CD8-positive, alpha-beta memory T cell (primary cell): Measurements from ENCODE around the gene UBXN4. TPM values are rescaled to one million over a fixed set of nuclear protein-coding genes. Genes with fewer than 3 reads are reported as not detected.

Experiments
- CTCF ChIA-PET: fragments of 350-600 bp; sonication (Branson Sonifier 250); formaldehyde crosslinking; loops from one replicate; lab custom pipeline; 2021; ENCODE audit warnings: antibody characterized with exemption; lab: Charles Lee
- POLR2A ChIA-PET: fragments of 350-600 bp; sonication (Branson Sonifier 250); formaldehyde crosslinking; loops from one replicate; lab custom pipeline; 2021; ENCODE audit warnings: antibody characterized with exemption; lab: Charles Lee
- DNase-seq, 5 donors: peaks; one replicate each; pipeline versions ENCODE4 v3.0.0 to v3.0.0-alpha.2; 2020 to 2022; ENCODE audit warnings: mixed read lengths in 1 of 5
- H3K27ac ChIP-seq: one replicate; pipeline ENCODE4 v1.7.0; 2013; ENCODE audit warnings: low read depth, mild to moderate bottlenecking, low read length, moderate library complexity
- H3K27me3 ChIP-seq: 2 replicates; pipeline ENCODE4 v1.7.0; 2013; ENCODE audit warnings: low read length, mild to moderate bottlenecking; ENCODE audit not compliant: insufficient read depth, poor library complexity, severe bottlenecking
- H3K36me3 ChIP-seq: 2 replicates; pipeline ENCODE4 v1.7.0; 2013; ENCODE audit warnings: mild to moderate bottlenecking, low read length, moderate library complexity; ENCODE audit not compliant: insufficient read depth
- H3K4me1 ChIP-seq: 2 replicates; pipeline ENCODE4 v1.7.0; 2013; ENCODE audit warnings: mild to moderate bottlenecking, low read length, moderate library complexity; ENCODE audit not compliant: insufficient read depth
- H3K4me3 ChIP-seq: 2 replicates; pipeline ENCODE4 v1.7.0; 2013; ENCODE audit warnings: mild to moderate bottlenecking, low read length
- H3K9me3 ChIP-seq: 2 replicates; pipeline ENCODE4 v1.7.0; 2013; ENCODE audit warnings: mild to moderate bottlenecking, low read length
- H3K27ac Mint-ChIP-seq, 8 donors: one replicate each; pipeline ENCODE4 v1.8.0; 2020 to 2021; ENCODE audit warnings: mixed read lengths in 8 of 8, mild to moderate bottlenecking in 6 of 8, inconsistent platforms in 3 of 8, moderate library complexity in 3 of 8
- H3K27me3 Mint-ChIP-seq, 2 donors: one replicate each; pipeline ENCODE4 v1.8.0; 2020 to 2021; ENCODE audit warnings: mixed read lengths in 2 of 2, mild to moderate bottlenecking in 1 of 2, moderate library complexity in 1 of 2
- H3K36me3 Mint-ChIP-seq, 3 donors: one replicate each; pipeline ENCODE4 v1.8.0; 2020 to 2021; ENCODE audit warnings: mixed read lengths in 3 of 3, inconsistent platforms in 1 of 3, mild to moderate bottlenecking in 1 of 3
- H3K4me1 Mint-ChIP-seq, 3 donors: one replicate each; pipeline ENCODE4 v1.8.0; 2020 to 2021; ENCODE audit warnings: mixed read lengths in 3 of 3, inconsistent platforms in 1 of 3, mild to moderate bottlenecking in 1 of 3
- H3K4me3 Mint-ChIP-seq, 7 donors: one replicate each; pipeline ENCODE4 v1.8.0; 2020 to 2021; ENCODE audit warnings: mixed read lengths in 7 of 7, mild to moderate bottlenecking in 6 of 7, moderate library complexity in 4 of 7, inconsistent platforms in 2 of 7
- H3K9me3 Mint-ChIP-seq, 5 donors: one replicate each; pipeline ENCODE4 v1.8.0; 2020 to 2022; ENCODE audit warnings: mixed read lengths in 5 of 5, mild to moderate bottlenecking in 3 of 5, moderate library complexity in 2 of 5, inconsistent platforms in 1 of 5
- polyA plus RNA-seq: library from polyadenylated mRNA; unstranded; fragments of 300-500 nt; fragmentation: Illumina TruSeq; gene quantifications from one replicate; pipeline ENCODE4 v1.2.3, GENCODE V29; 2021
- total RNA-seq, 2 experiments: library from RNA; stranded (reverse); gene quantifications; one replicate each; pipeline ENCODE4 v1.2.3, GENCODE V29; 2021

UBXN4 gene
- total and polyA plus RNA-seq, 3 experiments from 2014 or later: 85.5 to 106 (median 96.9) TPM

DNA sequence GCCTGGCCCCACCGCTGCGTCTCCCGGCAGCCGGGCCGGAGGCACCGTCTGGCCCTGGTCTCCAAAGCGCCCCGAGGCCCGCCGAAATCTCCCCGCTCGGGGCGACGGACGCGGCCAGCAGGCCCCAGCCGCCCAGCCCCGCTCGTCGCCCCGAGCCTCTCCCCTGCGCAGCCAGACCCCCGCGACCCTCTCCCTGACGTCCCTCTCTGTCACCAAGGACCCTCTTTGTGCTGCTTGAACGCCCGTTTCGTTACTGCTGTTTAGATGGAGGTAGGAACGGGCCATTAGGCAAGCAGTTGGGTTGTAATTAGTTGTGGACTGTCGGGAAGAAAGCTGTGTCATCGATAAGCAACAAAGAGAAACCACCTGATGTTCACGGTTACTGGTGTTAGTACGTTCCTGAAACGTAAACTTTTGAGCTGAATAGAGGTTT lies 686 bp downstream of the UBXN4 start:
- peak in 4 of 5 donors; percentile 8 to 60 (median 34) for DNase-seq
- CTCF ChIA-PET: interaction anchor here (1.4 kb wide), 1 partner anchor 738 kb away, joined by 3 read pairs; no protein-coding TSS in a partner anchor
- peak overlapping the region; percentile 94 for H3K27ac ChIP-seq
- H3K9me3 ChIP-seq: no peaks in the 10 kb centered on the region
- H3K4me1 Mint-ChIP-seq: peaks cover 42 to 51% (median 50%) of the 10 kb centered on the region in 3 donors
- peak overlapping the region; percentile 93 to 100 (median 99) for H3K27ac Mint-ChIP-seq
- peak overlapping the region; percentile 87 for H3K4me3 ChIP-seq
- H3K9me3 Mint-ChIP-seq: no peaks in the 10 kb centered on the region
- H3K4me3 Mint-ChIP-seq: peak overlapping the region; percentile 92 to 98 (median 97)
- POLR2A ChIA-PET: interaction anchor here (0.6 to 1.3 kb wide), 5 partner anchors 15 to 1072 kb away, joined by 3 to 6 read pairs (median 4); no protein-coding TSS in a partner anchor
- H3K4me1 ChIP-seq: peaks cover 43% of the 10 kb centered on the region
- H3K36me3 Mint-ChIP-seq: peaks cover 0 to 30% (median 11%) of the 10 kb centered on the region in 3 donors
- H3K27me3 ChIP-seq: no peaks in the 10 kb centered on the region
- H3K36me3 ChIP-seq: no peaks in the 10 kb centered on the region
- H3K27me3 Mint-ChIP-seq: no peaks in the 10 kb centered on the region

GRCh38 chr2:135743860-135744259 lies 2.2 kb downstream of the UBXN4 start:
- H3K4me3 Mint-ChIP-seq: peak overlapping the region; percentile 41 to 69 (median 51)
- no peaks in the 10 kb centered on the region for H3K27me3 Mint-ChIP-seq
- Histone ChIP-seq H3K27me3 (no peaks in the 10 kb centered on the region), H3K4me3 (no peak overlapping the region), H3K27ac (no peak overlapping the region), H3K9me3 (no peaks in the 10 kb centered on the region), H3K4me1 (peaks cover 43% of the 10 kb centered on the region), H3K36me3 (no peaks in the 10 kb centered on the region)
- peak overlapping the region; percentile 20 to 93 (median 68) for H3K27ac Mint-ChIP-seq
- ChIA-PET CTCF (interaction anchor here (1.1 kb wide), 1 partner anchor 213 kb away, joined by 3 read pairs; the partner anchor contains the start of genes R3HDM1 and ZRANB3), POLR2A (interaction anchor here (0.8 kb wide), 1 partner anchor 213 kb away, joined by 4 read pairs; the partner anchor contains the start of gene ZRANB3)
- no peak for DNase-seq
- no peaks in the 10 kb centered on the region for H3K9me3 Mint-ChIP-seq
- H3K36me3 Mint-ChIP-seq: peaks cover 0 to 40% (median 13%) of the 10 kb centered on the region in 3 donors
- H3K4me1 Mint-ChIP-seq: peaks cover 46 to 59% (median 55%) of the 10 kb centered on the region in 3 donors

GRCh38 chr2:135744760-135745314 lies 3.2 kb downstream of the UBXN4 start:
- POLR2A ChIA-PET: no interaction called here
- Mint-ChIP-seq H3K4me1 (peaks cover 55 to 69% (median 62%) of the 10 kb centered on the region in 3 donors), H3K9me3 (no peaks in the 10 kb centered on the region), H3K27ac (peak overlapping the region in 6 of 8 donors; percentile 7 to 93 (median 60)), H3K27me3 (no peaks in the 10 kb centered on the region), H3K36me3 (peaks cover 0 to 49% (median 17%) of the 10 kb centered on the region in 3 donors), H3K4me3 (peak overlapping the region in 6 of 7 donors; percentile 46 to 69 (median 58))
- CTCF ChIA-PET: interaction anchor here (1.1 kb wide), 1 partner anchor 214 kb away, joined by 3 read pairs; the partner anchor contains the start of genes R3HDM1 and ZRANB3
- H3K9me3 ChIP-seq: no peaks in the 10 kb centered on the region
- no peak overlapping the region for H3K4me3 ChIP-seq
- no peaks in the 10 kb centered on the region for H3K27me3 ChIP-seq
- H3K4me1 ChIP-seq: peaks cover 43% of the 10 kb centered on the region
- DNase-seq: peak in 1 of 5 donors; percentile 8
- H3K27ac ChIP-seq: no peak overlapping the region
- no peaks in the 10 kb centered on the region for H3K36me3 ChIP-seq

DNA sequence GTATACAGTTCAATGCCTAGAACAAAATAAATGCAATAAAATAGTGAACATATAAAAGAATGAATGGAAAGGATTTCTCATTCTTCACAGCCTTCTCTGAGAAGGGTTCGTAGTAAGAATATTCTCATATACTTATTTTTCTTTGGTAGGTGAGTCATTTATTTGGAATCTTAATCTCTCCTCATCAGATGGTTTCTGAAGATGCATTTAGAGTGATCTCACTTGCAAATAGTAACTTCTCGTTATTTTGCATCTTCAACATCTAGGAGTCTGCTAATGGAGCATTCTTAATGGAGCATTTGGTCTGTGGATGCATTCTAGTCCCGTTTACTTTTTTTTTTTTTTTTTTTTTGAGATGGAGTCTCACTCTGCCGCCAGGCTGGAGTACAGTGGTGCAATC lies 3.9 kb downstream of the UBXN4 start:
- Mint-ChIP-seq H3K9me3 (no peaks in the 10 kb centered on the region), H3K27me3 (no peaks in the 10 kb centered on the region), H3K36me3 (peaks cover 0 to 54% (median 18%) of the 10 kb centered on the region in 3 donors), H3K27ac (peak overlapping the region in 2 of 8 donors; percentile 52 to 93), H3K4me3 (peak overlapping the region in 3 of 7 donors; percentile 28 to 53 (median 51)), H3K4me1 (peaks cover 56 to 72% (median 64%) of the 10 kb centered on the region in 3 donors)
- H3K36me3 ChIP-seq: no peaks in the 10 kb centered on the region
- H3K27ac ChIP-seq: no peak overlapping the region
- ChIA-PET POLR2A (no interaction called here), CTCF (no interaction called here)
- H3K9me3 ChIP-seq: no peaks in the 10 kb centered on the region
- peaks cover 43% of the 10 kb centered on the region for H3K4me1 ChIP-seq
- DNase-seq: no peak
- no peaks in the 10 kb centered on the region for H3K27me3 ChIP-seq
- no peak overlapping the region for H3K4me3 ChIP-seq

DNA sequence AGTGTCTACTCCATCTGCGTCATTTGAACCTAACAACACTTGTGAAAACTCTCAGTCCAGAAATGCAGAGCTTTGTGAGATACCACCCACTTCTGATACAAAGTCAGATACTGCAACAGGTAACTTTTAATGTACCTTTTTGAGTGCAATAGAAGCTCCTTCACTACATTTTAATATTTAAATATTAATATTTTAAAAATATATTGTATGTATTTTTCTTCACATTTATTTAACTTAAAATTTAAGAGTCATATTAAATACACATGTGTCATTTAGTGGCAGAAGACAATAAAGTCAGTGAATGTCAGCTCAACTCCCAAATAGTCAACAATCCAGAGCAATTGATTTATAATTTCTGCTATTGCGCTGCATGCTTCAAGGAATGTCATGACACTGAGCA lies 13.9 kb downstream of the UBXN4 start:
- Mint-ChIP-seq H3K27ac (no peak overlapping the region), H3K27me3 (no peaks in the 10 kb centered on the region), H3K4me1 (peaks cover 2 to 9% (median 8%) of the 10 kb centered on the region in 3 donors), H3K4me3 (no peak overlapping the region), H3K9me3 (peaks cover 0 to 10% (median 9%) of the 10 kb centered on the region in 5 donors), H3K36me3 (peaks cover 18 to 67% (median 30%) of the 10 kb centered on the region in 3 donors)
- no peaks in the 10 kb centered on the region for H3K27me3 ChIP-seq
- ChIA-PET CTCF (interaction anchor here (1.3 to 1.7 kb wide), 3 partner anchors 15 to 45 kb away, joined by 4 read pairs; partner anchors contain the start of gene UBXN4), POLR2A (interaction anchor here (1.1 kb wide), 1 partner anchor 120 kb away, joined by 3 read pairs; no protein-coding TSS in a partner anchor)
- H3K4me1 ChIP-seq: no peaks in the 10 kb centered on the region
- no peak for DNase-seq
- peaks cover 21% of the 10 kb centered on the region for H3K36me3 ChIP-seq
- no peaks in the 10 kb centered on the region for H3K9me3 ChIP-seq
- no peak overlapping the region for H3K27ac ChIP-seq
- H3K4me3 ChIP-seq: no peak overlapping the region

DNA sequence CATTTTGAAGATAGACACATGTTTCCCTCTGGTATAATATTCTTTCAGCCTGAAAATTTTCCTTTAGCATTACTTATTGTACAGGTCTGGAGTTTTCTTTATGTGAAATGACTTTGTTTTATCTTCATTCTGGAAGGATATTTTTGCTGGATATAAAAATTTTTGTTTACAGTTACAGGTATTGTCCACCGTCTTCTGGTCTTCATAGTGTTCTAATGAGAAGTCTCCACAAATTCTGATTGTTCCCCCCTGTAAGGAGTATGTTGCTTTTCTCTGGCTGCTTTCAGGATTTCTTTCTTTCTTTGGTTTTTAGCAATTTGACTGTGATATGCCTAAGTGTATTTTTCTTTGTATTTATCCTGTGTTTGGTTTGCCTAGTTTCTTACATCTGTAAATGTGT lies 15.0 kb downstream of the UBXN4 start:
- no peak overlapping the region for H3K4me3 ChIP-seq
- no peak overlapping the region for H3K27ac Mint-ChIP-seq
- peaks cover 18 to 76% (median 30%) of the 10 kb centered on the region in 3 donors for H3K36me3 Mint-ChIP-seq
- no peak overlapping the region for H3K4me3 Mint-ChIP-seq
- CTCF ChIA-PET: interaction anchor here (1.5 kb wide), 1 partner anchor 16 kb away, joined by 4 read pairs; the partner anchor contains the start of gene UBXN4
- DNase-seq: no peak
- H3K36me3 ChIP-seq: peaks cover 30% of the 10 kb centered on the region
- H3K4me1 Mint-ChIP-seq: peaks cover 3 to 12% (median 9%) of the 10 kb centered on the region in 3 donors
- no peaks in the 10 kb centered on the region for H3K27me3 ChIP-seq
- no peaks in the 10 kb centered on the region for H3K4me1 ChIP-seq
- H3K27me3 Mint-ChIP-seq: no peaks in the 10 kb centered on the region
- no peaks in the 10 kb centered on the region for H3K9me3 ChIP-seq
- POLR2A ChIA-PET: no interaction called here
- no peak overlapping the region for H3K27ac ChIP-seq
- H3K9me3 Mint-ChIP-seq: peaks cover 0 to 10% (median 9%) of the 10 kb centered on the region in 5 donors

DNA sequence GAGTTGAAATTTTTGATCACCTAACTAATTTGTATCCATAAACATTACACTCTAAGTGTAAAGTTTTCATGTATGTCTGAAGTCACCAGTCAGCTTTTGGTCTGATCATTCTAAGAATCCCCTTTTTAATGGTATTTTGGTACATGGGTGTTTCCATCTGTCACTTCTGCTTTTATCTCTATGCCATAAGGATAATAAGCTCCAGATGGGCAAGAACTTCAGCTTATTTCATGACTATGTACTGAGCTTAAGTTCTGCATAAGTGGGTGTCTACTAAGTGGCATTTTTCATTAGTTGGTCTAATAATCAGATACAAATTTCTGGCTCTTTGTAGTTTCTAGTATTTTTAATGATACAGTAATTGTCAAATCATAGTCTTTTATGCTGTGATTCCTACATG lies 20.4 kb downstream of the UBXN4 start:
- Mint-ChIP-seq H3K9me3 (peaks cover 0 to 3% (median 0%) of the 10 kb centered on the region in 5 donors), H3K27ac (no peak overlapping the region), H3K27me3 (no peaks in the 10 kb centered on the region), H3K4me1 (peaks cover 6 to 16% (median 13%) of the 10 kb centered on the region in 3 donors), H3K4me3 (no peak overlapping the region), H3K36me3 (peaks cover 5 to 74% (median 26%) of the 10 kb centered on the region in 3 donors)
- Histone ChIP-seq H3K4me3 (no peak overlapping the region), H3K9me3 (no peaks in the 10 kb centered on the region), H3K4me1 (no peaks in the 10 kb centered on the region), H3K27ac (no peak overlapping the region), H3K36me3 (peaks cover 42% of the 10 kb centered on the region), H3K27me3 (no peaks in the 10 kb centered on the region)
- no peak for DNase-seq
- CTCF ChIA-PET: no interaction called here
- POLR2A ChIA-PET: no interaction called here

DNA sequence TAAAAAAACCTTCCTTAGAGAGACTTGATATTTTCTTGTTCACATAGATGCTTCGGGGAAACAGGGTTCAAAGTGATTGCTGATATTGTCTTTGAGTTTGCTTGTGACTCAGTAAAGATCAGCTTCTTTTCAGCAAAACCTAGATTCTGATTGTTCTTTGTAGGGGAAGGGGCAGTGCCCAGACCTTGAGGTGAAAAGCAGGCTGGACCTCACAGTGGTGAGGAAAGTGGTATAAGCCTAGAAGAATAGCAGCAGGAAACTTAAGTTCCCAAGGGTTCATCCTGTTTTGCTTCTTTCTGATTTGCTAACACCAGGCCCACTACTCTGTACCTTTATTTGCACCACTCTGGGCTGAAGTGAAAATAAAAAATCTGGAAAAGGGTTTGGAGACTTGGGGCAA lies 20.9 kb downstream of the UBXN4 start:
- no peak overlapping the region for H3K27ac ChIP-seq
- Mint-ChIP-seq H3K27me3 (no peaks in the 10 kb centered on the region), H3K4me3 (no peak overlapping the region), H3K4me1 (peaks cover 9 to 16% (median 16%) of the 10 kb centered on the region in 3 donors), H3K27ac (peak overlapping the region in 1 of 8 donors; percentile 35), H3K36me3 (peaks cover under 1 to 74% (median 25%) of the 10 kb centered on the region in 3 donors), H3K9me3 (no peaks in the 10 kb centered on the region)
- H3K4me1 ChIP-seq: no peaks in the 10 kb centered on the region
- peaks cover 39% of the 10 kb centered on the region for H3K36me3 ChIP-seq
- H3K9me3 ChIP-seq: no peaks in the 10 kb centered on the region
- CTCF ChIA-PET: no interaction called here
- no peak for DNase-seq
- H3K27me3 ChIP-seq: no peaks in the 10 kb centered on the region
- no peak overlapping the region for H3K4me3 ChIP-seq
- POLR2A ChIA-PET: no interaction called here
